ENCODE results near the gene HAPSTR1.

HAPSTR1 gene

GRCh38 chr16:9095656-9096397, 4.4 kb downstream of the HAPSTR1 start:
- H3K4me3 ChIP-seq (replicated peaks in 1 of 2; ENCODE audit: low read depth in 2 of 2, low read length in 2 of 2): peak overlapping the region in 1 of 2 donors; percentile 82
- no peak for DNase-seq (ENCODE audit: low read depth in 2 of 2)
- no peak for TF ChIP-seq CTCF (IDR thresholded peaks at IDR 0.05; ENCODE audit: low read depth, low read length)

DNA sequence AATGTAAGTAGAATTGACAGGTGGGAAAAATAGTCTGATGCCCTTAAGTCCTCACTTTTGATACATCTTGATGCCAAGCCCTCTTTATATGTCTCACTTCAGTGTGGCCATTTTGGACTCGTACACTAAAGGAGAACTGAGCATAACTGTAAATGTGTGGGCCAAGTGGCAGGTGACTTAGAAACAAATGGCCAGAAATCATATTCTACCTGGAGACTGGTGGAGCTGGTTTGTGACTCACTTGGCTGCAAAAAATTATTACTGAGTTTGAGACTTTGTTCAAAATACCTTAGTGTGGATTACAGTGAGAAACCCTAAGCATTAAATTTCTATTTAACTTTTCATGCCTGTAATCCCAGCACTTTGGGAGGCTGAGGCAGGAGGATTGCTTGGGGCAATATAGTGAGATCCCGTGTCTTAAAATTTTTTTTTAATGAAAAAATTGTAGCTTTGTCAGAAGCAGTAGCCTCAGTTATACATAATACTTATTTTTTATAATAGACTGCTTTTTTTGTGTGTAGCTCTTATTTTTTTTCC, 5.0 kb downstream of the HAPSTR1 start:
- DNase-seq (ENCODE audit: low read depth in 2 of 2): no peak
- TF ChIP-seq CTCF (IDR thresholded peaks at IDR 0.05; ENCODE audit: low read depth, low read length): no peak
- H3K4me3 ChIP-seq (replicated peaks in 1 of 2; ENCODE audit: low read depth in 2 of 2, low read length in 2 of 2): no peak overlapping the region

- TF ChIP-seq CTCF (IDR thresholded peaks at IDR 0.05; ENCODE audit: low read depth, low read length): no peak
- no peak for DNase-seq (ENCODE audit: low read depth in 2 of 2)
- no peak overlapping the region for H3K4me3 ChIP-seq (replicated peaks in 1 of 2; ENCODE audit: low read depth in 2 of 2, low read length in 2 of 2)
These were observed 6.1 kb downstream of the HAPSTR1 start for GRCh38 chr16:9097266-9098219.

DNA sequence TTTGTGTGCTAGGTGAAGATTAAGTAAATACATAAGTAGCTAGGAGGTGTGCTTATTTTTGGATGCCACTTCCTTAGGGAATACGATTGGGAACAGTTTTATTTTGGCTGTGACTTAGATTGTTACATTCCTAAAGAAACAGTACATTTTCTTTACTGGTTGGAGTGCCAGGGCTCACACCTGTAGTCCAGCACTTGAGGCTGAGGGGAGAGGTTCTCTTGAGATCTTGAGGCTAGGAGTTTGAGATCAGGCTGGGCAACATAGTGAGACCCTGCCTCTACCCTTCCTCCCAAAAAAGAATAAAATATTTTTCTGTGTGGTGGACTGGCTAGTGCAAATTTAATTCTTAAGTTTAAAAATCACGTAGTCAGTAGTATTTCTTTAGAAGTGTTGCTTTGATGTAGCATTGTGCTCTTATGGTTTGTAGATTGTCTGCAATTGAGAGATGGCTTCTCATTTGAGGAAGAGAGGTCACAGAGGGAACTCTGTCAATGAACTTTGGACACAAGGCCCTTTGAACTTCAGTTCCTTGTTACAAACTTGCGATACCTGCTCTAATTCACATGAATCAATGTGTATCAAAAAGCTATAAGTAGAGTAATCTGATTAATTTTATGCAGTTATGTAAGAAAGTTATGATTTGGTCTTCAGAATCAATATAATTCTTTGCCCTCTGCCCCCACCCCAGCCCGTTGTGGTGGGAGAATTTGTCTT, 7.1 kb downstream of the HAPSTR1 start:
- DNase-seq (ENCODE audit: low read depth in 2 of 2): no peak
- TF ChIP-seq CTCF (IDR thresholded peaks at IDR 0.05; ENCODE audit: low read depth, low read length): no peak
- H3K4me3 ChIP-seq (replicated peaks in 1 of 2; ENCODE audit: low read depth in 2 of 2, low read length in 2 of 2): no peak overlapping the region

DNA sequence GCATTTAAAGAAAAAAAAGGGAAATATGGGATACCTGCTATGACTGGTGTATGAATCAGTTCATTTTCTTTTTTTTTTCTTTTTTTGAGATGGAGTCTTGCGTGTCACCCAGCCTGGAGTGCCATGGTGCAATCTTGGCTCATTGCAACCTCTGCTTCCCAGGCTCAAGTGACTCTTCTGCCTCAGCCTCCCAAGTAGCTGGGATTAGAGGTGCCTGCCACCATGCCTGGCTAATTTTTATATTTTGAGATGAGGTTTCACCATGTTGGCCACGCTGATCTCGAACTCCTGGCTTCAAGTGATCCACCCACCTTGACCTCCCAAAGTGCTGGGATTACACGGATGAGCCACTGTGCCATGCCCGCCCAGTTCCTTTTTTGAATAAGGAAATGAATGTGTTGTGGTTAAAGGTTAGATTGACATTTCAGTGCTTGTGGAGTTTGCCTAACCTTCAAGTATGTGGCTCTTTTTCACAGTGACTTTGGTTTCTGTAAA, 7.7 kb downstream of the HAPSTR1 start:
- no peak overlapping the region for H3K4me3 ChIP-seq (replicated peaks in 1 of 2; ENCODE audit: low read depth in 2 of 2, low read length in 2 of 2)
- no peak for TF ChIP-seq CTCF (IDR thresholded peaks at IDR 0.05; ENCODE audit: low read depth, low read length)
- peak in 1 of 2 donors; percentile 83 for DNase-seq (ENCODE audit: low read depth in 2 of 2)

- H3K4me3 ChIP-seq (replicated peaks in 1 of 2; ENCODE audit: low read depth in 2 of 2, low read length in 2 of 2): no peak overlapping the region
- DNase-seq (ENCODE audit: low read depth in 2 of 2): peak; percentile 63 to 91
- no peak for TF ChIP-seq CTCF (IDR thresholded peaks at IDR 0.05; ENCODE audit: low read depth, low read length)
These were observed 10.9 kb downstream of the HAPSTR1 start for GRCh38 chr16:9102379-9102778.
